HG03066 (cell line): ENCODE measurements around the gene UBN2.
"Not testable (repeated sequence)": the region's sequence is repeated elsewhere in the genome, so short reads cannot be mapped to it uniquely, and the experiment has no call there.

ENCODE experiments used
- ATAC-seq: cut with Tn5 transposase; IDR thresholded peaks from one replicate; pipeline ENCODE4 v1.9.1; 2021; ENCODE audit warnings: low read depth; ENCODE audit not compliant: unreplicated experiment

Gene UBN2

GRCh38 chr7:139230774-139231512 lies at the start of gene UBN2:
Gene UBN2, plus strand, starts transcription at chr7:139231237. Its CDS starts 248 bp downstream, at chr7:139231485.
- ATAC-seq = peak; percentile 91

GRCh38 chr7:139181404-139181803 lies 49.6 kb upstream of the UBN2 start:
- ATAC-seq = no peak

GRCh38 chr7:139182363-139182762 lies 48.7 kb upstream of the UBN2 start:
- ATAC-seq = no peak

GRCh38 chr7:139183251-139183650 lies 47.8 kb upstream of the UBN2 start:
- no peak for ATAC-seq

- ATAC-seq = no peak
Measured at GRCh38 chr7:139183878-139184338, 47.1 kb upstream of the UBN2 start.

GRCh38 chr7:139186146-139186545 lies 44.9 kb upstream of the UBN2 start:
- no peak for ATAC-seq

GRCh38 chr7:139189357-139189756 lies 41.7 kb upstream of the UBN2 start:
- ATAC-seq = no peak

- no peak for ATAC-seq
Measured at GRCh38 chr7:139192014-139192706, 38.9 kb upstream of the UBN2 start.

- no peak for ATAC-seq
Measured at GRCh38 chr7:139200382-139200781, 30.7 kb upstream of the UBN2 start.

- no peak for ATAC-seq
Measured at GRCh38 chr7:139203992-139204391, 27.0 kb upstream of the UBN2 start.

- ATAC-seq = no peak
Measured at GRCh38 chr7:139205843-139206242, 25.2 kb upstream of the UBN2 start.

GRCh38 chr7:139212133-139212532 lies 18.9 kb upstream of the UBN2 start:
- no peak for ATAC-seq

- not testable (repeated sequence) for ATAC-seq
Measured at GRCh38 chr7:139213489-139213888, 17.5 kb upstream of the UBN2 start.

GRCh38 chr7:139218173-139218572 lies 12.9 kb upstream of the UBN2 start:
- no peak for ATAC-seq

- ATAC-seq = no peak
Measured at GRCh38 chr7:139224219-139224618, 6.8 kb upstream of the UBN2 start.

- not testable (repeated sequence) for ATAC-seq
Measured at GRCh38 chr7:139224836-139225235, 6.2 kb upstream of the UBN2 start.

GRCh38 chr7:139225286-139226157 lies 5.5 kb upstream of the UBN2 start:
- not testable (repeated sequence) for ATAC-seq

GRCh38 chr7:139226158-139226515 lies 4.9 kb upstream of the UBN2 start:
- not testable (repeated sequence) for ATAC-seq

GRCh38 chr7:139226988-139227488 lies 4.0 kb upstream of the UBN2 start:
- ATAC-seq = not testable (repeated sequence)

GRCh38 chr7:139230023-139230422 lies 1.0 kb upstream of the UBN2 start:
- no peak for ATAC-seq

GRCh38 chr7:139230484-139230773 lies 608 bp upstream of the UBN2 start:
- ATAC-seq = no peak
